ENCODE data around the gene PPP1R12A.

Gene PPP1R12A

GRCh38 chr12:79935624-79936345 lies 888 bp upstream of the PPP1R12A start:
- DNase-seq (ENCODE audit: low read depth in 2 of 3, low spot score in 2 of 3): no peak

- peak; percentile 16 to 33 (median 27) for DNase-seq (ENCODE audit: low read depth in 2 of 3, low spot score in 2 of 3)
Observed at GRCh38 chr12:79934281-79935020, 446 bp downstream of the PPP1R12A start.

GRCh38 chr12:79933532-79934264 lies 1.2 kb downstream of the PPP1R12A start:
- DNase-seq (ENCODE audit: low read depth in 2 of 3, low spot score in 2 of 3): no peak

GRCh38 chr12:79933043-79933442 lies 1.9 kb downstream of the PPP1R12A start:
- no peak for DNase-seq (ENCODE audit: low read depth in 2 of 3, low spot score in 2 of 3)

DNA sequence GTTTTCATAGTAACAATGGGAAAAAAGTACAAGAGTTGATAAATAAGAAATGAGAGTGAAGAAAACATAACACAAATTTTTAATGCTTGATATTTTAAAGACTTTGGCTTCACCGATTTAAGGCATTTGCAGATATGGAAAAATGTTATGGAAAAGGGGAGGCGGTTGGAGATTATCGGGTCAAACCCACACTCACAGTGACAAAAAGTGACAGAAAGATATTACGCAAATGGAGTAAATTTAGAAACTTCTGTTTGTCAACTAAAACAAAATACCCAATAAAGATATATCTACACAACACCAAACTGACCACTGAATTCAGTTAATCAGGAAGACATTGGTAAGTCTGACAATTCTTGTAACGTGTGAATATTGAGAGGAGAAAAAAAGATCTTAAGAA lies 2.5 kb downstream of the PPP1R12A start:
- no peak for DNase-seq (ENCODE audit: low read depth in 2 of 3, low spot score in 2 of 3)

DNA sequence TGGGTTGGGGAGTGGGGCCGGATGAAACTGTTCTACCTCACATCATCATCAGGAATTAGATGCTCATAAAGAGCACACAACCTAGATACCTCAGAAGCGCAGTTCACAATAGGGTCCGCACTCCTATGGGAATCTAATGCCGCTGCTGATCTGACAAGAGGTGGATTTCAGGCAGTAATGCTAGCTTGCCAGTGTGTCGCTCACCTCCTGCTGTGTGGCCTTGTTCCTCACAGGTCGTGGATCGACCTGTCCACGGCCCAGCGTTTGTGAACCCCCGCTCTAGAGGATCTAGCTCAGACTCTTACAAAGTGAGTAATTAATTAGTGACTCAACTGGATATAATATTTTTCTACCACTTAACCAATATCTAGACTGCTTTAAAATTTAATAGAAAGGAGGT lies 5.8 kb downstream of the PPP1R12A start:
- no peak for DNase-seq (ENCODE audit: low read depth in 2 of 3, low spot score in 2 of 3)

GRCh38 chr12:79927772-79928474 lies 7.0 kb downstream of the PPP1R12A start:
- no peak for DNase-seq (ENCODE audit: low read depth in 2 of 3, low spot score in 2 of 3)

- no peak for DNase-seq (ENCODE audit: low read depth in 2 of 3, low spot score in 2 of 3)
Observed at GRCh38 chr12:79926951-79927350, 7.9 kb downstream of the PPP1R12A start.

DNA sequence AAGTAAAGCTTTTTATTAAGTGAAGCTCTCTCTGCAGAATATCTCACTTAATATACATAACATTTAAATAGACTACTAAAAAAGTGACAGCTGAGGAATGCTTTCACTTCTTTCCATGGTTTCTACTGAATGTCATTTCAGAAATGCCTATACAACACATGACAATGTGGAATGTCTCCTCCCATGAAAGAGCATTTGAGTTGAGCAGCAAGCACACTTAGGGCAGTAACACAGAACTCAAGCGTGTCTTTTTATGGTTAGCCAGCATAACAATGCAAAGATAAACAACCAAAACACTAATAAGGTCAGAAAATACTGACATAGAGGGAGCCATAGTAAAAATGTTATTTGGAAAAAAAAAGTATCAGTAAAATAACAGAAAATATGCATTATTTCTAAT lies 9.4 kb downstream of the PPP1R12A start:
- no peak for DNase-seq (ENCODE audit: low read depth in 2 of 3, low spot score in 2 of 3)

- no peak for DNase-seq (ENCODE audit: low read depth in 2 of 3, low spot score in 2 of 3)
Observed at GRCh38 chr12:79921786-79922185, 13.1 kb downstream of the PPP1R12A start.

GRCh38 chr12:79920421-79921238 lies 14.3 kb downstream of the PPP1R12A start:
- no peak for DNase-seq (ENCODE audit: low read depth in 2 of 3, low spot score in 2 of 3)

DNA sequence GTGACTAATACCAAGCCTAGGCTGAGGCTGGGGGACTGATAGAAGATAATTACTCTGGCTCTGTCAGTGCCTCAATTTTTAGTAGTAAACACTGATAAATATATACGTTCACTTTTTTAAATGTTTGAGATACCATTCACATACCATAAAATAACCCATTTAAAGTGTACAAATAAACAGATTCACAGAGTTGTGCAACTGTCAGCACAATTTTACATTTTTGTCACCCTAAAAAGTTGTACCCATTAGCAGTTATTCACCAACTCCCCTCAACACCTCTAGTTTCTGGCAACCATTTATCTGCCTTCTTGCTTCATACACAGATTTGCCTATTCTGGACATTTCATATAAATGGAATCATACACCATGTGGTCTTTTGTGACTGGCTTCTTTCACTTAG lies 15.1 kb downstream of the PPP1R12A start:
- DNase-seq (ENCODE audit: low read depth in 2 of 3, low spot score in 2 of 3): no peak

DNA sequence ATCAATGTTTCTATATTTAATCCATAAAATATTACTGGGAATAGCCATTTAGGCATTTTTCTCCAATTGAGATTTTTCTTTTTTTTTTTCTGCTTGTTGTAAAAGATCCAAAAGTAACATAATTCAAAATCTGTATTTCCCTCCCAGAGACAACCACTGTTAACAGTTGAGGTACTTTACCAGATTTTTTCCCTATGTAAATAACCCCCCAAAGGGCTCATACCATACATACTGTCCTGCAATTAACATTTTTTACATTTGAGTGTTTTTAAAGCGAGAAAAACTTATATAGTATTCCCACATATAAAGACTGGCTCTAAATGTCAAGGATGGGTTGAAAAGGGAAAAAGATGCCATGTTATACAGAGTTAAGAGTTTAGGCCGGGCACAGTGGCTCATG lies 18.1 kb downstream of the PPP1R12A start:
- no peak for DNase-seq (ENCODE audit: low read depth in 2 of 3, low spot score in 2 of 3)

DNA sequence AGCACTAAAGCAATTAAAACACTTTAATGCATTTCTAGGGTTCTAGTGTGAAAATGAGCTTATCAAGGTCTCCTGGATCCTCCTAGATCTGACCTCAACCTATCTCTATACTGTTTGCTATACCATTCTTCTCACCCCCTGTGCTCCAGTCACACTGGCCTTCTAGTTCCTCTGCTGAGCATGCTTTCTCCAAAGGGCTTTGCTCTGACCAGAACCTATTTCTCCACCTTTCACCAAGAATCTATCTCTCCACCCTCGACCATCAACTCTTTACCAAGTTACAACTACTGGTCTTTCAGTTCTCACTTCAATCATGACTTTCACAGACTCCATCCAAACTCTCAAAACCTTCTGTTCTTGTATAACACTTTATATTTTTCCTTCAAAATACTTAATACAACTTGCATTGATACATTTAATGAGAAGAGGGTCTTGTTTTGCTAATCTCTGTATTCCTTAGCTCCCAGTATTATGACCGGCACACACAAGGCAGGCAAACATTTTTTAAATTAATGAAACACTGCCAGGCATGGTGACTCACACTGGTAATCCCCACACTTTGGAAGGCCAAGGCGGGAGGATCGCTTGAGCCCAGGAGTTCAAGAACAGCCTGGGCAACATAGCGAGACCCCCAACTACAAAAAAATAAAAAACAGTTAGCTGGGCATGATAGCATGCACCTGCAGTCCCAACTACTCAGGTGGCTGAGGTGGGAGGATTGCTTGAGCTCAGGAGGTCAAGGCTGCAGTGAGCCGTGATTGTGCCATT lies 22.8 kb downstream of the PPP1R12A start:
- no peak for DNase-seq (ENCODE audit: low read depth in 2 of 3, low spot score in 2 of 3)

DNA sequence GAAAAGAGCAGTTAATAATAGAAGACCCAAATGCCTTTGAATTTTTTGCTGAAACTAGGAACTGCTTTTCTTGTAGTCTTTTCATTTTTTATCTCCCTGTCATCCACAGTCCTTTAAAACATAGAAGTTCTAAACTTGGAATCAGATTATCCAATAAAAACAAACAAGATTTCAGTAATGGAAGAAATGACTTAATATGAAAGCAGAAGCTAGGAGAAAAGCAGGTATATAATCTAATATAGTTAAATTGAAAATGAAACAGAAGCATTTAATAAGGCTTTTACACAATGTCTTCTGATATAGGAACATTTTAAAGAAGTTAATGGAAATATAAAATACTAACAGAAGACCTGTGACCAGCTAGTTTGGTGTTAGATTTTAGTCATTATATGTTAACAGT lies 26.5 kb downstream of the PPP1R12A start:
- DNase-seq (ENCODE audit: low read depth in 2 of 3, low spot score in 2 of 3): no peak

- DNase-seq (ENCODE audit: low read depth in 2 of 3, low spot score in 2 of 3): no peak
Observed at GRCh38 chr12:79901506-79901905, 33.4 kb downstream of the PPP1R12A start.

DNA sequence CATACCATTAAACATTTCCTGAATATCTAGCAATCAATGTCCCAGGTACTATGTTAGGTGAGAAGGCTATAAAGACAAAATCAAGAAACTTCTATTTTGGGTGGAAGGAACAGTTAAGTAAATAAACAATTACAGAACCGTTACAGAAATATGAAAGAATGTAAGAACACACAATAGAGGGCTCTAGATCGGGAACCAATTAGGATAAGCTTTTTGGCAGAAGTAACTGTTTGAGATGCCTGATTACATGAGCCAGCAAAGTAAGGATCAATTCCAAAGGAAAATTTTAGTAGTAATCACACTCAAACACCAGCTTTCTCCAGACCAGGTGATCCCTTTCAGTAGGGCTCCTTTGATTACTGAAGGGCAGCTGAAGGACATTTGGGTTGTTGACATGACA lies 33.9 kb downstream of the PPP1R12A start:
- no peak for DNase-seq (ENCODE audit: low read depth in 2 of 3, low spot score in 2 of 3)

DNA sequence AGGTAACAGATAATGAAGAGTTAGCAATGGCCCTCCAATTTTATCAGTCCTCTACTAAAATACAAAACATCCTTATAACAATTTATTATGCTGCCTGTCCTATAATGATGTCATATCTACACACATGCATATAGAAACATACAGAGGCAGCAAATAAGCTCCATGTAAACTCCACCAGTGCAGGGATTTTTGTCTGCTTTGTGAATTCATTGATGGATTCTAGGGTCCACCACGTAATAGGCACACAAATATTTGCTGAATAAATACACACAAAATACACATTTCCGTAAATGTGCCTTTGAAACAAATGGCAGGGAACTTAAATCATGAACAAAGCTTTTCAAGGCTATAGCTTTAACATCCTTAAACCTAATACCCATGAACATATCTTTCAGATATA lies 34.7 kb downstream of the PPP1R12A start:
- no peak for DNase-seq (ENCODE audit: low read depth in 2 of 3, low spot score in 2 of 3)

DNA sequence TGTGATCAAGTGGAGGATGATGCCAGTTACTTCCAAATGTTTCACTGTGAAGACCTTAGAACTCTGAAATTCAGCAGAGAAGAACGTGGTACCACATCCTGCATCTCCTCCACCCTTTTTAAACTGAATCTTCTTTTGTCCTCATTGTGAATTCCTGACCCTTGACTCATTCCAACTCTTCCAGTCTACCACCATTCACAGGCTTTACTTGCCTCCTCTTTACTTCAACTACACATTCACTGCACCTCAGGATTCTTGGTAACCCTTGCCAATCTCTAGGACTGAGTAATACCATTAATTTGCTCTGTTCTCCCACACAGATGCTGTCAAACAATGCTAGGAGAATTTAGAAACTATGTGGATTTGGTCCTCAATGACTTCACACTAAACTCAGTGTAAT lies 37.3 kb downstream of the PPP1R12A start:
- DNase-seq (ENCODE audit: low read depth in 2 of 3, low spot score in 2 of 3): no peak

GRCh38 chr12:79895804-79896203 lies 39.1 kb downstream of the PPP1R12A start:
- DNase-seq (ENCODE audit: low read depth in 2 of 3, low spot score in 2 of 3): no peak
